GM21360 (cell line): ENCODE results near the gene ARHGEF40.

Experiments
- ATAC-seq: cut with Tn5 transposase; IDR thresholded peaks from one replicate; pipeline ENCODE4 v1.9.1; 2021; ENCODE audit warnings: mild to moderate bottlenecking, moderate library complexity; ENCODE audit not compliant: unreplicated experiment

ARHGEF40 gene

GRCh38 chr14:21070083-21070609 lies at the start of gene ARHGEF40:
Gene ARHGEF40 (plus strand): TSS chr14:21070304. CDS start chr14:21070397, 93 bp downstream.
- no peak for ATAC-seq

- ATAC-seq: no peak
Measured at GRCh38 chr14:21020977-21021545, 49.0 kb upstream of the ARHGEF40 start.

- no peak for ATAC-seq
Measured at GRCh38 chr14:21022686-21023085, 47.4 kb upstream of the ARHGEF40 start.

GRCh38 chr14:21023174-21023573 lies 46.9 kb upstream of the ARHGEF40 start:
- ATAC-seq: no peak

GRCh38 chr14:21023817-21024584 lies 46.1 kb upstream of the ARHGEF40 start:
- ATAC-seq: no peak

GRCh38 chr14:21024585-21025370 lies 45.3 kb upstream of the ARHGEF40 start, which contains the start of gene NDRG2:
Gene NDRG2 (minus strand): TSS chr14:21025061. CDS start chr14:21023315, 1,746 bp downstream.
- no peak for ATAC-seq

- no peak for ATAC-seq
Measured at GRCh38 chr14:21025371-21026273, 44.5 kb upstream of the ARHGEF40 start.

- ATAC-seq: no peak
Measured at GRCh38 chr14:21026274-21026987, 43.7 kb upstream of the ARHGEF40 start.

GRCh38 chr14:21026988-21027315 lies 43.2 kb upstream of the ARHGEF40 start:
- no peak for ATAC-seq

GRCh38 chr14:21029917-21030316 lies 40.2 kb upstream of the ARHGEF40 start, which contains the start of gene TPPP2:
Gene TPPP2 (plus strand): TSS chr14:21030217. CDS start chr14:21030582, 365 bp downstream.
- no peak for ATAC-seq

- ATAC-seq: no peak
Measured at GRCh38 chr14:21030531-21030930, 39.6 kb upstream of the ARHGEF40 start.

- no peak for ATAC-seq
Measured at GRCh38 chr14:21032326-21033132, 37.6 kb upstream of the ARHGEF40 start.

- ATAC-seq: no peak
Measured at GRCh38 chr14:21033133-21033698, 36.9 kb upstream of the ARHGEF40 start.

- ATAC-seq: no peak
Measured at GRCh38 chr14:21034707-21035106, 35.4 kb upstream of the ARHGEF40 start, which contains the start of gene RNASE13. Gene RNASE13 (minus strand): TSS chr14:21034807. CDS start chr14:21034288, 519 bp downstream.

- ATAC-seq: no peak
Measured at GRCh38 chr14:21036751-21037150, 33.4 kb upstream of the ARHGEF40 start.

- ATAC-seq: no peak
Measured at GRCh38 chr14:21037156-21037555, 32.9 kb upstream of the ARHGEF40 start.

GRCh38 chr14:21038441-21039422 lies 31.4 kb upstream of the ARHGEF40 start:
- no peak for ATAC-seq
